PC-9 (cell line): Measurements from ENCODE around the gene COL27A1.

Experiments
- CTCF ChIP-seq: fragments of 200-600 bp; sonication (generic); conservative IDR thresholded peaks from 2 replicates; pipeline ENCODE4 v1.6.1; 2017; ENCODE audit warnings: mixed run types, antibody characterized with exemption, mild to moderate bottlenecking, moderate library complexity
- EZH2 ChIP-seq: fragments of 200-600 bp; sonication (generic); IDR thresholded peaks from 2 replicates; pipeline ENCODE4 v1.8.0; 2017; ENCODE audit warnings: antibody characterized with exemption, low read depth

GRCh38 chr9:114206221-114206789 is 51.0 kb downstream of the COL27A1 start:
- TF ChIP-seq CTCF (no peak), EZH2 (no peak)
